Measurements from ENCODE around the gene LUC7L. TPM values are rescaled to one million over a fixed set of nuclear protein-coding genes. Genes with fewer than 3 reads are reported as not detected.

Gene LUC7L
- total RNA-seq, 4 donors from 2014 or later: 47.6 to 118 (median 93.9) TPM

GRCh38 chr16:255183-255582 is 25.9 kb upstream of the LUC7L start:
- no peak overlapping the region for H3K4me3 ChIP-seq
- no peak for TF ChIP-seq POLR2A (IDR thresholded peaks at IDR 0.05)
- TF ChIP-seq CTCF (IDR thresholded peaks at IDR 0.05): no peak
- H3K36me3 ChIP-seq: no peaks in the 10 kb centered on the region
- H3K4me1 ChIP-seq: no peaks in the 10 kb centered on the region
- H3K9me3 ChIP-seq: no peaks in the 10 kb centered on the region
- intact Hi-C loops (cut with DNase I; ENCODE audit: low total_unique reads): no loop called here
- no peak overlapping the region for H3K27ac ChIP-seq
- no peak for DNase-seq
- no peaks in the 10 kb centered on the region for H3K27me3 ChIP-seq

GRCh38 chr16:254461-254860 is 25.2 kb upstream of the LUC7L start:
- Histone ChIP-seq H3K27me3 (no peaks in the 10 kb centered on the region), H3K9me3 (no peaks in the 10 kb centered on the region), H3K4me1 (no peaks in the 10 kb centered on the region), H3K36me3 (no peaks in the 10 kb centered on the region), H3K27ac (no peak overlapping the region), H3K4me3 (no peak overlapping the region)
- DNase-seq: no peak
- intact Hi-C loops (cut with DNase I; ENCODE audit: low total_unique reads): no loop called here
- TF ChIP-seq CTCF (IDR thresholded peaks at IDR 0.05): no peak
- TF ChIP-seq POLR2A (IDR thresholded peaks at IDR 0.05): no peak

- TF ChIP-seq CTCF (IDR thresholded peaks at IDR 0.05) (no peak), POLR2A (IDR thresholded peaks at IDR 0.05) (no peak)
- H3K4me1 ChIP-seq: no peaks in the 10 kb centered on the region
- no peaks in the 10 kb centered on the region for H3K9me3 ChIP-seq
- DNase-seq: no peak
- intact Hi-C loops (cut with DNase I; ENCODE audit: low total_unique reads): no loop called here
- H3K36me3 ChIP-seq: no peaks in the 10 kb centered on the region
- H3K27me3 ChIP-seq: no peaks in the 10 kb centered on the region
- no peak overlapping the region for H3K27ac ChIP-seq
- no peak overlapping the region for H3K4me3 ChIP-seq
Measured at GRCh38 chr16:253833-254232, 24.6 kb upstream of the LUC7L start.

- no peaks in the 10 kb centered on the region for H3K36me3 ChIP-seq
- no peaks in the 10 kb centered on the region for H3K27me3 ChIP-seq
- H3K4me1 ChIP-seq: no peaks in the 10 kb centered on the region
- H3K9me3 ChIP-seq: no peaks in the 10 kb centered on the region
- DNase-seq: no peak
- TF ChIP-seq POLR2A (IDR thresholded peaks at IDR 0.05): no peak
- no peak for TF ChIP-seq CTCF (IDR thresholded peaks at IDR 0.05)
- H3K27ac ChIP-seq: peak overlapping the region; percentile 6 to 36
- intact Hi-C loops (cut with DNase I; ENCODE audit: low total_unique reads): no loop called here
- H3K4me3 ChIP-seq: no peak overlapping the region
Measured at GRCh38 chr16:252366-253337, 23.4 kb upstream of the LUC7L start.

- no peak overlapping the region for H3K4me3 ChIP-seq
- no peaks in the 10 kb centered on the region for H3K4me1 ChIP-seq
- no peak overlapping the region for H3K27ac ChIP-seq
- TF ChIP-seq CTCF (IDR thresholded peaks at IDR 0.05): no peak
- TF ChIP-seq POLR2A (IDR thresholded peaks at IDR 0.05): no peak
- H3K27me3 ChIP-seq: no peaks in the 10 kb centered on the region
- no peaks in the 10 kb centered on the region for H3K9me3 ChIP-seq
- no peaks in the 10 kb centered on the region for H3K36me3 ChIP-seq
- intact Hi-C loops (cut with DNase I; ENCODE audit: low total_unique reads): no loop called here
- DNase-seq: no peak
Measured at GRCh38 chr16:249431-249830, 20.2 kb upstream of the LUC7L start.

Data from uterus (tissue), 4 donors.